SK-N-SH treated with all-trans-retinoic acid at 6 μM for 48 hours (cell line): ENCODE measurements around the gene KLHDC4.
A peak's percentile ranks its signal among the peaks of the same experiment; 100 is the strongest.

Source experiments
- ATAC-seq: fragments of 200-7000 bp; cut with Tn5 transposase; 3 replicates; pipeline ENCODE4 v1.9.1; 2020; ENCODE audit warnings: mild to moderate bottlenecking, moderate library complexity
- ARNTL ChIP-seq: fragments of 450-650 bp; formaldehyde crosslinking; IDR thresholded peaks from 2 replicates; pipeline ENCODE4 v1.5.0; 2020; ENCODE audit warnings: low read depth, mild to moderate bottlenecking, moderate library complexity, borderline replicate concordance
- BACH2 ChIP-seq: fragments of 250-450 bp; sonication (Bioruptor Pico); IDR thresholded peaks from 2 replicates; pipeline ENCODE4 v1.9.0; 2021; ENCODE audit warnings: mild to moderate bottlenecking, borderline replicate concordance
- ESRRG ChIP-seq: fragments of 250-450 bp; sonication (Bioruptor Pico); IDR thresholded peaks from 2 replicates; pipeline ENCODE4 v1.6.1; 2021; ENCODE audit warnings: mild to moderate bottlenecking
- ISL1 ChIP-seq: fragments of 250-450 bp; sonication (Bioruptor Pico); IDR thresholded peaks from 2 replicates; pipeline ENCODE4 v2.1.2; 2022; ENCODE audit warnings: mild to moderate bottlenecking, moderate library complexity
- OSR1 ChIP-seq: fragments of 250-450 bp; sonication (Bioruptor Pico); IDR thresholded peaks from 2 replicates; pipeline ENCODE4 v1.8.0; 2022; ENCODE audit warnings: moderate library complexity, mild to moderate bottlenecking, inconsistent platforms
- PATZ1 ChIP-seq: fragments of 250-450 bp; sonication (Bioruptor Pico); IDR thresholded peaks from 2 replicates; pipeline ENCODE4 v1.8.0; 2020; ENCODE audit warnings: mild to moderate bottlenecking, moderate library complexity, borderline replicate concordance
- PPARA ChIP-seq: fragments of 250-450 bp; sonication (Bioruptor Pico); IDR thresholded peaks from 2 replicates; pipeline ENCODE4 v1.5.0; 2020; ENCODE audit warnings: mild to moderate bottlenecking, borderline replicate concordance
- RARB ChIP-seq: fragments of 250-450 bp; sonication (Bioruptor Pico); IDR thresholded peaks from 2 replicates; pipeline ENCODE4 v1.8.0; 2021; ENCODE audit warnings: mild to moderate bottlenecking, moderate library complexity
- SNAI2 ChIP-seq: fragments of 250-450 bp; sonication (Bioruptor Pico); IDR thresholded peaks from 2 replicates; pipeline ENCODE4 v1.5.0; 2020; ENCODE audit warnings: mild to moderate bottlenecking, moderate library complexity
- TCF4 ChIP-seq: fragments of 250-450 bp; sonication (Bioruptor Pico); IDR thresholded peaks from 2 replicates; pipeline ENCODE4 v1.8.0; 2021; ENCODE audit warnings: mild to moderate bottlenecking, moderate library complexity, borderline replicate concordance
- TOX ChIP-seq: fragments of 250-450 bp; sonication (Bioruptor Pico); IDR thresholded peaks from 2 replicates; pipeline ENCODE4 v1.8.0; 2021; ENCODE audit warnings: mild to moderate bottlenecking, moderate library complexity, borderline replicate concordance
- ZC3H10 ChIP-seq: fragments of 250-450 bp; sonication (Bioruptor Pico); IDR thresholded peaks from 2 replicates; pipeline ENCODE4 v1.5.1; 2021; ENCODE audit warnings: mild to moderate bottlenecking, moderate library complexity
- ZFP3 ChIP-seq: fragments of 250-450 bp; sonication (Bioruptor Pico); IDR thresholded peaks from 2 replicates; pipeline ENCODE4 v1.5.0; 2020; ENCODE audit warnings: mild to moderate bottlenecking, moderate library complexity
- ZFP30 ChIP-seq: fragments of 450-650 bp; formaldehyde crosslinking; IDR thresholded peaks from 2 replicates; pipeline ENCODE4 v1.5.0; 2022; ENCODE audit warnings: mild to moderate bottlenecking, moderate library complexity
- ZNF565 ChIP-seq: fragments of 450-650 bp; formaldehyde crosslinking; conservative IDR thresholded peaks from 2 replicates; pipeline ENCODE4 v1.5.0; 2020; ENCODE audit warnings: low read depth, mild to moderate bottlenecking, moderate library complexity
- ZNF70 ChIP-seq: fragments of 450-650 bp; formaldehyde crosslinking; IDR thresholded peaks from 2 replicates; pipeline ENCODE4 v1.5.0; 2020; ENCODE audit warnings: mild to moderate bottlenecking, moderate library complexity
- ZNF8 ChIP-seq: fragments of 450-650 bp; formaldehyde crosslinking; IDR thresholded peaks from 2 replicates; pipeline ENCODE4 v1.5.0; 2020; ENCODE audit warnings: mild to moderate bottlenecking, moderate library complexity
- TF ChIP-seq, protein P1 (sequence below): fragments of 250-450 bp; sonication (Bioruptor Pico); IDR thresholded peaks from 2 replicates; pipeline ENCODE4 v1.5.1; 2021; ENCODE audit warnings: mild to moderate bottlenecking, moderate library complexity
- TF ChIP-seq, protein P2 (sequence below): fragments of 250-450 bp; sonication (Bioruptor Pico); IDR thresholded peaks from 2 replicates; pipeline ENCODE4 v1.5.0; 2020; ENCODE audit warnings: mild to moderate bottlenecking, moderate library complexity
- TF ChIP-seq, protein P3 (sequence below): fragments of 250-450 bp; sonication (Bioruptor Pico); IDR thresholded peaks from 2 replicates; pipeline ENCODE4 v1.8.0; 2021; ENCODE audit warnings: low read depth, mild to moderate bottlenecking, moderate library complexity, borderline replicate concordance

The KLHDC4 gene

DNA sequence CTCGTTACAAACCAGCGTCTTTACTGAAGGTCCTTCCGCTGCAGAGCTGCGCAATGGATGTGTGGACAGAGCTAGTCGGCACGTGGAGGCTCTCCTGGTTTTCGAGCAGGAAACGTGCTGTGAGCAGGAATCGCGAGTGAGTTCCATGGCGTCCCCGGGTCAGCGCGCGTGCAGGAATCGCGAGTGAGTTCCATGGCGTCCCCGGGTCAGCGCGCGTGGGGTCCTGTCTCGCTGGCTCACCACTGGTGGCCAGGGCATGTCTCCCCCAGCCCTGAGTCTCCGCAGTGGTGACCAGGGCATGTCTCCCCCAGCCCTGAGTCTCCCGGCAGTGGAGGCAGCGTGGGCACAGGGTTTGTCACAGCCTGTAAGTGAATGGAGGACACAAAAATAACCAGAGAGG is 62.7 kb downstream of the KLHDC4 start:
- TF ChIP-seq ZNF565 (no peak), SNAI2 (CRISPR knock-in tag) (no peak), ARNTL (CRISPR knock-in tag) (no peak), OSR1 (no peak), ZFP30 (CRISPR knock-in tag) (no peak), ZNF8 (no peak), BACH2 (CRISPR knock-in tag) (no peak)
- no peak for ATAC-seq

- peak; percentile 66 for ATAC-seq
- no peak for TF ChIP-seq SNAI2 (CRISPR knock-in tag)
These were observed 63.4 kb downstream of the KLHDC4 start for GRCh38 chr16:87702325-87702811.

GRCh38 chr16:87701505-87701921 is 64.3 kb downstream of the KLHDC4 start:
- ATAC-seq, result no peak
- TF ChIP-seq PPARA (CRISPR knock-in tag) (no peak), ARNTL (CRISPR knock-in tag) (no peak), ZNF70 (CRISPR knock-in tag) (no peak), ESRRG (CRISPR knock-in tag) (no peak), ISL1 (CRISPR knock-in tag) (no peak), BACH2 (CRISPR knock-in tag) (no peak), ZNF565 (no peak), SNAI2 (CRISPR knock-in tag) (no peak), OSR1 (no peak), TOX (no peak)
- TF ChIP-seq, protein P1, sequence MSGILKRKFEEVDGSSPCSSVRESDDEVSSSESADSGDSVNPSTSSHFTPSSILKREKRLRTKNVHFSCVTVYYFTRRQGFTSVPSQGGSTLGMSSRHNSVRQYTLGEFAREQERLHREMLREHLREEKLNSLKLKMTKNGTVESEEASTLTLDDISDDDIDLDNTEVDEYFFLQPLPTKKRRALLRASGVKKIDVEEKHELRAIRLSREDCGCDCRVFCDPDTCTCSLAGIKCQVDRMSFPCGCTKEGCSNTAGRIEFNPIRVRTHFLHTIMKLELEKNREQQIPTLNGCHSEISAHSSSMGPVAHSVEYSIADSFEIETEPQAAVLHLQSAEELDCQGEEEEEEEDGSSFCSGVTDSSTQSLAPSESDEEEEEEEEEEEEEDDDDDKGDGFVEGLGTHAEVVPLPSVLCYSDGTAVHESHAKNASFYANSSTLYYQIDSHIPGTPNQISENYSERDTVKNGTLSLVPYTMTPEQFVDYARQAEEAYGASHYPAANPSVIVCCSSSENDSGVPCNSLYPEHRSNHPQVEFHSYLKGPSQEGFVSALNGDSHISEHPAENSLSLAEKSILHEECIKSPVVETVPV (CRISPR knock-in tag), result no peak

DNA sequence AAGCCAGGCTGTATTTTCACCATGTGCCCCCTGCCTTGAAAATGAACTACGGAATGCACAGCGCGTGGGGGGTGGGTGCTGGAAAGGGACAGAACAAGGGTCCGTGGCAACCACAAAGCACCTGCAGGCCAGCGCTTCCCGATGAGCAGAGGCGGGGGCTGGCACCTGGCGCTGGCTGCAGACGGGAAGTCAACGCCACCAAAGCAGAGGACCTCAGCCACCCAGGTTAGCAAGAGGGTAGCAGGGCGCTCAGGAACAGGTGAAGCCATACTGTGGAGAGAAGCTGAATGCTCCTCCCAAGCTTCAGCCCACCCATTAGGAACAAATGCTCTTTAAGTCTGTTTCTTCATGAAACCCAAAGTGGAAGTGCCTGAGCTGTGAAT is 64.7 kb downstream of the KLHDC4 start:
- TF ChIP-seq, protein P2, sequence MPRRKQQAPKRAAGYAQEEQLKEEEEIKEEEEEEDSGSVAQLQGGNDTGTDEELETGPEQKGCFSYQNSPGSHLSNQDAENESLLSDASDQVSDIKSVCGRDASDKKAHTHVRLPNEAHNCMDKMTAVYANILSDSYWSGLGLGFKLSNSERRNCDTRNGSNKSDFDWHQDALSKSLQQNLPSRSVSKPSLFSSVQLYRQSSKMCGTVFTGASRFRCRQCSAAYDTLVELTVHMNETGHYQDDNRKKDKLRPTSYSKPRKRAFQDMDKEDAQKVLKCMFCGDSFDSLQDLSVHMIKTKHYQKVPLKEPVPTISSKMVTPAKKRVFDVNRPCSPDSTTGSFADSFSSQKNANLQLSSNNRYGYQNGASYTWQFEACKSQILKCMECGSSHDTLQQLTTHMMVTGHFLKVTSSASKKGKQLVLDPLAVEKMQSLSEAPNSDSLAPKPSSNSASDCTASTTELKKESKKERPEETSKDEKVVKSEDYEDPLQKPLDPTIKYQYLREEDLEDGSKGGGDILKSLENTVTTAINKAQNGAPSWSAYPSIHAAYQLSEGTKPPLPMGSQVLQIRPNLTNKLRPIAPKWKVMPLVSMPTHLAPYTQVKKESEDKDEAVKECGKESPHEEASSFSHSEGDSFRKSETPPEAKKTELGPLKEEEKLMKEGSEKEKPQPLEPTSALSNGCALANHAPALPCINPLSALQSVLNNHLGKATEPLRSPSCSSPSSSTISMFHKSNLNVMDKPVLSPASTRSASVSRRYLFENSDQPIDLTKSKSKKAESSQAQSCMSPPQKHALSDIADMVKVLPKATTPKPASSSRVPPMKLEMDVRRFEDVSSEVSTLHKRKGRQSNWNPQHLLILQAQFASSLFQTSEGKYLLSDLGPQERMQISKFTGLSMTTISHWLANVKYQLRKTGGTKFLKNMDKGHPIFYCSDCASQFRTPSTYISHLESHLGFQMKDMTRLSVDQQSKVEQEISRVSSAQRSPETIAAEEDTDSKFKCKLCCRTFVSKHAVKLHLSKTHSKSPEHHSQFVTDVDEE, result no peak
- TF ChIP-seq ZFP30 (CRISPR knock-in tag), result no peak
- no peak for TF ChIP-seq ESRRG (CRISPR knock-in tag)
- TF ChIP-seq, protein P1 (CRISPR knock-in tag), result no peak
- no peak for TF ChIP-seq BACH2 (CRISPR knock-in tag)
- TF ChIP-seq ZNF565, result no peak
- TF ChIP-seq TCF4 (CRISPR knock-in tag), result no peak
- TF ChIP-seq ISL1 (CRISPR knock-in tag), result no peak
- no peak for TF ChIP-seq PATZ1
- TF ChIP-seq ZC3H10 (CRISPR knock-in tag), result no peak
- TF ChIP-seq ARNTL (CRISPR knock-in tag), result no peak
- no peak for ATAC-seq

- no peak for ATAC-seq
- no peak for TF ChIP-seq ISL1 (CRISPR knock-in tag)
- TF ChIP-seq ARNTL (CRISPR knock-in tag), result no peak
- TF ChIP-seq ZNF8, result no peak
- TF ChIP-seq PATZ1, result no peak
- no peak for TF ChIP-seq TOX
- TF ChIP-seq ZFP3 (CRISPR knock-in tag), result no peak
- TF ChIP-seq RARB (CRISPR knock-in tag), result no peak
- no peak for TF ChIP-seq ZFP30 (CRISPR knock-in tag)
- TF ChIP-seq ZNF70 (CRISPR knock-in tag), result no peak
- TF ChIP-seq, protein P3, sequence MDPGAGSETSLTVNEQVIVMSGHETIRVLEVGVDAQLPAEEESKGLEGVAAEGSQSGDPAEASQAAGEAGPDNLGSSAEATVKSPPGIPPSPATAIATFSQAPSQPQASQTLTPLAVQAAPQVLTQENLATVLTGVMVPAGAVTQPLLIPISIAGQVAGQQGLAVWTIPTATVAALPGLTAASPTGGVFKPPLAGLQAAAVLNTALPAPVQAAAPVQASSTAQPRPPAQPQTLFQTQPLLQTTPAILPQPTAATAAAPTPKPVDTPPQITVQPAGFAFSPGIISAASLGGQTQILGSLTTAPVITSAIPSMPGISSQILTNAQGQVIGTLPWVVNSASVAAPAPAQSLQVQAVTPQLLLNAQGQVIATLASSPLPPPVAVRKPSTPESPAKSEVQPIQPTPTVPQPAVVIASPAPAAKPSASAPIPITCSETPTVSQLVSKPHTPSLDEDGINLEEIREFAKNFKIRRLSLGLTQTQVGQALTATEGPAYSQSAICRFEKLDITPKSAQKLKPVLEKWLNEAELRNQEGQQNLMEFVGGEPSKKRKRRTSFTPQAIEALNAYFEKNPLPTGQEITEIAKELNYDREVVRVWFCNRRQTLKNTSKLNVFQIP (CRISPR knock-in tag), result no peak
These were observed 65.2 kb downstream of the KLHDC4 start for GRCh38 chr16:87700406-87701077.
